GM12878 (cell line): ENCODE measurements around the gene ACOX1. TPM values are rescaled to one million over a fixed set of nuclear protein-coding genes. Genes with fewer than 3 reads are reported as not detected.

Source experiments
- BMI1 ChIP-seq: fragments of 450-650 bp; IDR thresholded peaks from 2 replicates; pipeline ENCODE4 v1.6.1; 2016; ENCODE audit warnings: mild to moderate bottlenecking, moderate library complexity, borderline replicate concordance
- CBX5 ChIP-seq: sonication (generic); IDR thresholded peaks from 2 replicates; pipeline ENCODE4 v1.6.1; 2016; ENCODE audit warnings: low read depth, moderate library complexity, mild to moderate bottlenecking, inconsistent platforms
- E2F4 ChIP-seq: IDR thresholded peaks from 2 replicates; pipeline ENCODE4 v1.6.1; 2012; ENCODE audit warnings: low read depth, low read length, improper control_type of control experiment
- EGR1 ChIP-seq, 2 experiments: IDR thresholded peaks; 1 replicate in 1 of 2; 2 replicates in 1 of 2; pipeline ENCODE4 v1.6.1; 2011 to 2012; ENCODE audit warnings: low read depth in 2 of 2, low read length in 2 of 2, borderline replicate concordance in 1 of 2, mild to moderate bottlenecking in 1 of 2, moderate library complexity in 1 of 2
- HDAC6 ChIP-seq: fragments of 200-600 bp; sonication (generic); IDR thresholded peaks from one replicate; pipeline ENCODE4 v1.8.0; 2017; ENCODE audit warnings: antibody characterized with exemption; ENCODE audit not compliant: unreplicated experiment
- IRF4 ChIP-seq: IDR thresholded peaks from 2 replicates; pipeline ENCODE4 v1.6.1; 2011; ENCODE audit warnings: low read depth, low read length
- LARP7 ChIP-seq: fragments of 450-650 bp; IDR thresholded peaks from 2 replicates; pipeline ENCODE4 v1.6.1; 2017; ENCODE audit warnings: mild to moderate bottlenecking
- MYB ChIP-seq: fragments of 150-350 bp; IDR thresholded peaks from 2 replicates; pipeline ENCODE4 v1.6.1; 2014; ENCODE audit warnings: mild to moderate bottlenecking, low read depth, low read length, borderline replicate concordance
- POU2F2 ChIP-seq: IDR thresholded peaks from 3 replicates; pipeline ENCODE4 v1.6.1; 2011; ENCODE audit warnings: low read depth, mild to moderate bottlenecking, low read length, borderline replicate concordance
- SIN3A ChIP-seq: IDR thresholded peaks from 2 replicates; pipeline ENCODE4 v1.6.1; 2012; ENCODE audit warnings: low read depth, low read length, improper control_type of control experiment
- STAT1 ChIP-seq: fragments of 450-650 bp; conservative IDR thresholded peaks from 2 replicates; pipeline ENCODE4 v1.6.1; 2014; ENCODE audit warnings: antibody characterized with exemption, mild to moderate bottlenecking
- TCF12 ChIP-seq: IDR thresholded peaks from 2 replicates; pipeline ENCODE4 v1.6.1; 2011; ENCODE audit warnings: low read depth, mild to moderate bottlenecking, low read length
- polyA plus RNA-seq, 11 experiments: library from polyadenylated mRNA; depleted of rRNA in 4 of 11; unstranded in 6 of 11; stranded (reverse) in 5 of 11; fragments of >200 nt; fragmentation: Nextera tagmentation in 4 of 11; fragmentation: Illumina TruSeq in 1 of 11; extraction: Ambion mirVana in 4 of 11; extraction: Trizol in 1 of 11; gene quantifications; 1 replicate in 1 of 11; 2 replicates in 10 of 11; pipeline versions ENCODE4 v1.2.1 to v1.2.3, GENCODE V29; 2011 to 2016; ENCODE audit warnings: inconsistent platforms in 2 of 11, missing spikeins in 2 of 11, low read depth in 1 of 11
- total RNA-seq, 4 experiments: library from RNA; depleted of rRNA in 3 of 4; stranded (reverse); fragments of >200 nt in 3 of 4; fragmentation: Illumina TruSeq in 1 of 4; extraction: Trizol in 1 of 4; gene quantifications; 2 replicates each; pipeline versions ENCODE4 v1.2.1 to v1.2.3, GENCODE V29; 2013 to 2021
- TF ChIP-seq, protein P1 (sequence below): fragments of 450-650 bp; IDR thresholded peaks from 2 replicates; pipeline ENCODE4 v1.6.1; 2016; ENCODE audit warnings: mild to moderate bottlenecking, moderate library complexity, borderline replicate concordance
- TF ChIP-seq, protein P2 (sequence below): IDR thresholded peaks from 2 replicates; pipeline ENCODE4 v1.6.1; 2012; ENCODE audit warnings: improper control_type of control experiment, low read depth, low read length; ENCODE audit not compliant: insufficient replicate concordance
- TF ChIP-seq, protein P3 (sequence below): fragments of 450-650 bp; IDR thresholded peaks from 2 replicates; pipeline ENCODE4 v1.6.1; 2017; ENCODE audit warnings: antibody characterized with exemption, mild to moderate bottlenecking, moderate library complexity

The ACOX1 gene
- total and polyA plus RNA-seq, 10 of the 15 experiments (the other 5 are each of a cell fraction or from before 2014, with no cell fraction given) = 6.5 to 26.2 (median 21.6) TPM

- TF ChIP-seq, protein P1, sequence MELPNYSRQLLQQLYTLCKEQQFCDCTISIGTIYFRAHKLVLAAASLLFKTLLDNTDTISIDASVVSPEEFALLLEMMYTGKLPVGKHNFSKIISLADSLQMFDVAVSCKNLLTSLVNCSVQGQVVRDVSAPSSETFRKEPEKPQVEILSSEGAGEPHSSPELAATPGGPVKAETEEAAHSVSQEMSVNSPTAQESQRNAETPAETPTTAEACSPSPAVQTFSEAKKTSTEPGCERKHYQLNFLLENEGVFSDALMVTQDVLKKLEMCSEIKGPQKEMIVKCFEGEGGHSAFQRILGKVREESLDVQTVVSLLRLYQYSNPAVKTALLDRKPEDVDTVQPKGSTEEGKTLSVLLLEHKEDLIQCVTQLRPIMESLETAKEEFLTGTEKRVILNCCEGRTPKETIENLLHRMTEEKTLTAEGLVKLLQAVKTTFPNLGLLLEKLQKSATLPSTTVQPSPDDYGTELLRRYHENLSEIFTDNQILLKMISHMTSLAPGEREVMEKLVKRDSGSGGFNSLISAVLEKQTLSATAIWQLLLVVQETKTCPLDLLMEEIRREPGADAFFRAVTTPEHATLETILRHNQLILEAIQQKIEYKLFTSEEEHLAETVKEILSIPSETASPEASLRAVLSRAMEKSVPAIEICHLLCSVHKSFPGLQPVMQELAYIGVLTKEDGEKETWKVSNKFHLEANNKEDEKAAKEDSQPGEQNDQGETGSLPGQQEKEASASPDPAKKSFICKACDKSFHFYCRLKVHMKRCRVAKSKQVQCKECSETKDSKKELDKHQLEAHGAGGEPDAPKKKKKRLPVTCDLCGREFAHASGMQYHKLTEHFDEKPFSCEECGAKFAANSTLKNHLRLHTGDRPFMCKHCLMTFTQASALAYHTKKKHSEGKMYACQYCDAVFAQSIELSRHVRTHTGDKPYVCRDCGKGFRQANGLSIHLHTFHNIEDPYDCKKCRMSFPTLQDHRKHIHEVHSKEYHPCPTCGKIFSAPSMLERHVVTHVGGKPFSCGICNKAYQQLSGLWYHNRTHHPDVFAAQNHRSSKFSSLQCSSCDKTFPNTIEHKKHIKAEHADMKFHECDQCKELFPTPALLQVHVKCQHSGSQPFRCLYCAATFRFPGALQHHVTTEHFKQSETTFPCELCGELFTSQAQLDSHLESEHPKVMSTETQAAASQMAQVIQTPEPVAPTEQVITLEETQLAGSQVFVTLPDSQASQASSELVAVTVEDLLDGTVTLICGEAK = no peak; the same call in 1 of the 2 replicates
- peak; percentile 78 for TF ChIP-seq LARP7
- no peak for TF ChIP-seq MYB
- TF ChIP-seq TCF12 = peak; percentile 54; the same call in 1 of the 2 replicates
- TF ChIP-seq, protein P2, sequence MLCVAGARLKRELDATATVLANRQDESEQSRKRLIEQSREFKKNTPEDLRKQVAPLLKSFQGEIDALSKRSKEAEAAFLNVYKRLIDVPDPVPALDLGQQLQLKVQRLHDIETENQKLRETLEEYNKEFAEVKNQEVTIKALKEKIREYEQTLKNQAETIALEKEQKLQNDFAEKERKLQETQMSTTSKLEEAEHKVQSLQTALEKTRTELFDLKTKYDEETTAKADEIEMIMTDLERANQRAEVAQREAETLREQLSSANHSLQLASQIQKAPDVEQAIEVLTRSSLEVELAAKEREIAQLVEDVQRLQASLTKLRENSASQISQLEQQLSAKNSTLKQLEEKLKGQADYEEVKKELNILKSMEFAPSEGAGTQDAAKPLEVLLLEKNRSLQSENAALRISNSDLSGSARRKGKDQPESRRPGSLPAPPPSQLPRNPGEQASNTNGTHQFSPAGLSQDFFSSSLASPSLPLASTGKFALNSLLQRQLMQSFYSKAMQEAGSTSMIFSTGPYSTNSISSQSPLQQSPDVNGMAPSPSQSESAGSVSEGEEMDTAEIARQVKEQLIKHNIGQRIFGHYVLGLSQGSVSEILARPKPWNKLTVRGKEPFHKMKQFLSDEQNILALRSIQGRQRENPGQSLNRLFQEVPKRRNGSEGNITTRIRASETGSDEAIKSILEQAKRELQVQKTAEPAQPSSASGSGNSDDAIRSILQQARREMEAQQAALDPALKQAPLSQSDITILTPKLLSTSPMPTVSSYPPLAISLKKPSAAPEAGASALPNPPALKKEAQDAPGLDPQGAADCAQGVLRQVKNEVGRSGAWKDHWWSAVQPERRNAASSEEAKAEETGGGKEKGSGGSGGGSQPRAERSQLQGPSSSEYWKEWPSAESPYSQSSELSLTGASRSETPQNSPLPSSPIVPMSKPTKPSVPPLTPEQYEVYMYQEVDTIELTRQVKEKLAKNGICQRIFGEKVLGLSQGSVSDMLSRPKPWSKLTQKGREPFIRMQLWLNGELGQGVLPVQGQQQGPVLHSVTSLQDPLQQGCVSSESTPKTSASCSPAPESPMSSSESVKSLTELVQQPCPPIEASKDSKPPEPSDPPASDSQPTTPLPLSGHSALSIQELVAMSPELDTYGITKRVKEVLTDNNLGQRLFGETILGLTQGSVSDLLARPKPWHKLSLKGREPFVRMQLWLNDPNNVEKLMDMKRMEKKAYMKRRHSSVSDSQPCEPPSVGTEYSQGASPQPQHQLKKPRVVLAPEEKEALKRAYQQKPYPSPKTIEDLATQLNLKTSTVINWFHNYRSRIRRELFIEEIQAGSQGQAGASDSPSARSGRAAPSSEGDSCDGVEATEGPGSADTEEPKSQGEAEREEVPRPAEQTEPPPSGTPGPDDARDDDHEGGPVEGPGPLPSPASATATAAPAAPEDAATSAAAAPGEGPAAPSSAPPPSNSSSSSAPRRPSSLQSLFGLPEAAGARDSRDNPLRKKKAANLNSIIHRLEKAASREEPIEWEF = no peak
- peak; percentile 96 for TF ChIP-seq SIN3A
- TF ChIP-seq, protein P3, sequence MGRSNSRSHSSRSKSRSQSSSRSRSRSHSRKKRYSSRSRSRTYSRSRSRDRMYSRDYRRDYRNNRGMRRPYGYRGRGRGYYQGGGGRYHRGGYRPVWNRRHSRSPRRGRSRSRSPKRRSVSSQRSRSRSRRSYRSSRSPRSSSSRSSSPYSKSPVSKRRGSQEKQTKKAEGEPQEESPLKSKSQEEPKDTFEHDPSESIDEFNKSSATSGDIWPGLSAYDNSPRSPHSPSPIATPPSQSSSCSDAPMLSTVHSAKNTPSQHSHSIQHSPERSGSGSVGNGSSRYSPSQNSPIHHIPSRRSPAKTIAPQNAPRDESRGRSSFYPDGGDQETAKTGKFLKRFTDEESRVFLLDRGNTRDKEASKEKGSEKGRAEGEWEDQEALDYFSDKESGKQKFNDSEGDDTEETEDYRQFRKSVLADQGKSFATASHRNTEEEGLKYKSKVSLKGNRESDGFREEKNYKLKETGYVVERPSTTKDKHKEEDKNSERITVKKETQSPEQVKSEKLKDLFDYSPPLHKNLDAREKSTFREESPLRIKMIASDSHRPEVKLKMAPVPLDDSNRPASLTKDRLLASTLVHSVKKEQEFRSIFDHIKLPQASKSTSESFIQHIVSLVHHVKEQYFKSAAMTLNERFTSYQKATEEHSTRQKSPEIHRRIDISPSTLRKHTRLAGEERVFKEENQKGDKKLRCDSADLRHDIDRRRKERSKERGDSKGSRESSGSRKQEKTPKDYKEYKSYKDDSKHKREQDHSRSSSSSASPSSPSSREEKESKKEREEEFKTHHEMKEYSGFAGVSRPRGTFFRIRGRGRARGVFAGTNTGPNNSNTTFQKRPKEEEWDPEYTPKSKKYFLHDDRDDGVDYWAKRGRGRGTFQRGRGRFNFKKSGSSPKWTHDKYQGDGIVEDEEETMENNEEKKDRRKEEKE = no peak
- 0 out of 3 replicates have a peak, but pooled peaks of 1 of the 2 experiments have one; percentile 17 for TF ChIP-seq EGR1 (IDR thresholded peaks at IDR 0.05; ENCODE audit: borderline replicate concordance in 1 of 2, low read depth in 2 of 2, low read length in 2 of 2)
- TF ChIP-seq BMI1 = peak; percentile 58; the same call in 1 of the 2 replicates
- peak; percentile 72; the same call in 2 of the 3 replicates for TF ChIP-seq POU2F2
- TF ChIP-seq IRF4 = no peak
- no peak for TF ChIP-seq HDAC6
- no peak for TF ChIP-seq CBX5
- TF ChIP-seq STAT1 = no peak; the same call in 1 of the 2 replicates
- TF ChIP-seq E2F4 = peak; percentile 75
These were observed 38.1 kb downstream of the ACOX1 start, which contains the start of gene FBF1 (continued) for GRCh38 chr17:75940727-75941441.
